ENCODE results near the gene NPR2.

NPR2 gene

GRCh38 chr9:35810122-35810521, 18.7 kb downstream of the NPR2 start:
- no peak for TF ChIP-seq CTCF (conservative IDR thresholded peaks at IDR 0.05; ENCODE audit: low read length)
- H3K4me3 ChIP-seq (ENCODE audit: low read length): no peak overlapping the region
- no peak for DNase-seq (ENCODE audit: low read depth)

- DNase-seq (ENCODE audit: low read depth): no peak
- peak overlapping the region; percentile 72 for H3K4me3 ChIP-seq (ENCODE audit: low read length)
- no peak for TF ChIP-seq CTCF (conservative IDR thresholded peaks at IDR 0.05; ENCODE audit: low read length)
These were observed 20.1 kb downstream of the NPR2 start for GRCh38 chr9:35811381-35812024.

- TF ChIP-seq CTCF (conservative IDR thresholded peaks at IDR 0.05; ENCODE audit: low read length): no peak; the same call in 1 of the 2 replicates
- peak; percentile 97 for DNase-seq (ENCODE audit: low read depth)
- H3K4me3 ChIP-seq (ENCODE audit: low read length): peak within 1 kb of the TSS; percentile 72
These were observed 20.7 kb downstream of the NPR2 start, which contains the start of gene SPAG8 for GRCh38 chr9:35812025-35812602. Gene SPAG8, minus strand, starts transcription at chr9:35812262. Its CDS starts 115 bp downstream, at chr9:35812147.

GRCh38 chr9:35813434-35814105, 22.2 kb downstream of the NPR2 start:
- no peak overlapping the region for H3K4me3 ChIP-seq (ENCODE audit: low read length)
- TF ChIP-seq CTCF (conservative IDR thresholded peaks at IDR 0.05; ENCODE audit: low read length): peak; percentile 45
- peak; percentile 32 for DNase-seq (ENCODE audit: low read depth)

DNA sequence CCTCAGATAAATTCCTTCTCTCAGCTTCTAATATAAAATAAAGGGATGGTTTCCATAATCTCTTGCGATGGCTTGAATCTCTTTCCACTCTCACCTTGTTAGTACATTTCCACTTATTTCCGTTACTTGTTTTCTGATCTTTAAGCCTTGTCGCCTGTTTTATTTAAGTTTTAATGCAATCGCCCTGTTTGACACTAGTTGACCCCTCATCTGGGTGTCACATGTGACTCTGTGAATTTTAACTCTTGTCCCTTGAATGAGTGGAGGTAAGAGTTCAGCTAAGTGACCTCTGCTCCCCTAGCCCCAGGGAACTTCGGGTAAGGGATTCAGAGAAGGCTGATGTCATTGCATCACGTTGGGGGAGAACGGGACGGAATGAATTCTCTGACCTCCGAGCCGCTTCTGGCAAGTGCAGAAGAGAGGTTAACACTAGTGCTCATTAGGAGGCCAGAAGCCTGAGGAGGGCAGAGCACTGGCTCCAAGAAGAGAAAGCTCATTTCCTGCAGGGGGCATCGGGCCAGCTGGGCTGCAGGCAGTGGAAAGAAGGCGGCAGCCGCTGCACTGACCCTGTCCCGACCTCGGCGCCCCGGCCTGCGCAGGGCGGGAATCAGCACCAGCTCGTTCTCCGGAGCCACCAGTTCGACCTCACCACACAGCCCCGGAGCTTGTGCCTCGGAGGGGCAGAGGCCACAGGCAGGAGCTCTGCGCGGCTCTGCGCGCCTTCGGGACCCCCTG, 22.9 kb downstream of the NPR2 start:
- peak; percentile 47 for TF ChIP-seq CTCF (conservative IDR thresholded peaks at IDR 0.05; ENCODE audit: low read length)
- DNase-seq (ENCODE audit: low read depth): peak; percentile 67
- H3K4me3 ChIP-seq (ENCODE audit: low read length): peak overlapping the region; percentile 85

- TF ChIP-seq CTCF (conservative IDR thresholded peaks at IDR 0.05; ENCODE audit: low read length): no peak
- H3K4me3 ChIP-seq (ENCODE audit: low read length): peak within 1 kb of the TSS; percentile 85
- DNase-seq (ENCODE audit: low read depth): peak; percentile 99
These were observed 23.6 kb downstream of the NPR2 start, which contains the start of gene HINT2 for GRCh38 chr9:35814841-35815543. Gene HINT2, minus strand, starts transcription at chr9:35815042. Its CDS starts 63 bp downstream, at chr9:35814979.

Data from AG10803 (cell line).